Activated gamma-delta T cell treated with Interleukin-2 at 50 U/mL for 16 hours (primary cell): ENCODE measurements around the gene CORO2B.

Experiments
- DNase-seq: peaks from one replicate; pipeline ENCODE4 v3.0.0-alpha.2; 2020

Gene CORO2B

GRCh38 chr15:68554721-68555678 lies 23.8 kb upstream of the CORO2B start:
- no peak for DNase-seq

- no peak for DNase-seq
These were observed 23.1 kb upstream of the CORO2B start for GRCh38 chr15:68555679-68556037.

- DNase-seq: no peak
These were observed 22.4 kb upstream of the CORO2B start for GRCh38 chr15:68556139-68556990.

GRCh38 chr15:68557469-68558317 lies 21.1 kb upstream of the CORO2B start:
- DNase-seq: no peak

- no peak for DNase-seq
These were observed 20.2 kb upstream of the CORO2B start for GRCh38 chr15:68558318-68559305.

- peak; percentile 64 for DNase-seq
These were observed 19.2 kb upstream of the CORO2B start for GRCh38 chr15:68559345-68560310.

GRCh38 chr15:68560501-68561113 lies 18.2 kb upstream of the CORO2B start:
- DNase-seq: no peak

GRCh38 chr15:68561171-68561900 lies 17.5 kb upstream of the CORO2B start:
- DNase-seq: no peak

- no peak for DNase-seq
These were observed 16.9 kb upstream of the CORO2B start for GRCh38 chr15:68561901-68562300.

- DNase-seq: no peak
These were observed 14.6 kb upstream of the CORO2B start for GRCh38 chr15:68564173-68564572.

GRCh38 chr15:68565234-68565633 lies 13.6 kb upstream of the CORO2B start:
- no peak for DNase-seq

- DNase-seq: no peak
These were observed 13.1 kb upstream of the CORO2B start for GRCh38 chr15:68565726-68566125.

- DNase-seq: no peak
These were observed 12.3 kb upstream of the CORO2B start for GRCh38 chr15:68566377-68566954.

GRCh38 chr15:68567345-68567744 lies 11.4 kb upstream of the CORO2B start:
- no peak for DNase-seq

GRCh38 chr15:68570974-68571373 lies 7.8 kb upstream of the CORO2B start:
- no peak for DNase-seq

GRCh38 chr15:68571582-68571981 lies 7.2 kb upstream of the CORO2B start:
- no peak for DNase-seq

- DNase-seq: no peak
These were observed 6.5 kb upstream of the CORO2B start for GRCh38 chr15:68572309-68572708.

- DNase-seq: no peak
These were observed 5.9 kb upstream of the CORO2B start for GRCh38 chr15:68572921-68573320.

GRCh38 chr15:68574046-68574445 lies 4.7 kb upstream of the CORO2B start:
- no peak for DNase-seq
